Lower leg skin (tissue), 3 donors: ENCODE data around the gene CER1.

Experiments used
- CTCF ChIP-seq, 3 donors: fragments of 450-650 bp; IDR thresholded peaks; one replicate each; pipeline ENCODE4 v1.5.1; 2016; ENCODE audit warnings: antibody characterized with exemption in 3 of 3, mild to moderate bottlenecking in 3 of 3, moderate library complexity in 2 of 3
- POLR2A ChIP-seq, 2 donors: fragments of 450-650 bp; IDR thresholded peaks; one replicate each; pipeline ENCODE4 v1.6.1; 2016 to 2017; ENCODE audit warnings: antibody characterized with exemption in 2 of 2, mild to moderate bottlenecking in 1 of 2, moderate library complexity in 1 of 2

DNA sequence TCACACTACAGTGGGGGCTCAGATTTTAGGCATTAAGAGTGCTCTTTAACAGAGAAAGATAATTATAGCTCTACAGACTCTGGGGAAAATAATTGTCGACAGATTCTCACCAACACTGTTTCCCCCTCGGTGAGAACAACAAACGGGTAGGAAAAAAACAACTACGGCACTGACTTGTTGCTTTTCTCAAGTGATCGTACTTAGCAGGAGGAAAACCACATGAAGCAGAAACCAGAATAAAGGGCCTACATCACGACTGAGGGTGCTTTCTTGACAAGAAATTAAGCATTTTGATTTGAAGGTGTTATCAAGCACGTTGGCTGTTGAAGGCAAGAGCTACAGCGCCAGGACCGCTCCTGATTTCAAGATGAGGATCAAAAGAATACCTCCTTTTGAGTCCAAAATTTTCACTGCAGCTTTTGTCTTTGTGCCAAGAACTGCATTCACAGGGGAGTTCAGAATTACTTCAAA is 27.2 kb upstream of the CER1 start:
- TF ChIP-seq CTCF (IDR thresholded peaks at IDR 0.05) (no peak), POLR2A (IDR thresholded peaks at IDR 0.05) (no peak)
